ENCODE measurements around the gene CDK8.
"Not testable (repeated sequence)": the region's sequence is repeated elsewhere in the genome, so short reads cannot be mapped to it uniquely, and the experiment has no call there.

Gene CDK8

DNA sequence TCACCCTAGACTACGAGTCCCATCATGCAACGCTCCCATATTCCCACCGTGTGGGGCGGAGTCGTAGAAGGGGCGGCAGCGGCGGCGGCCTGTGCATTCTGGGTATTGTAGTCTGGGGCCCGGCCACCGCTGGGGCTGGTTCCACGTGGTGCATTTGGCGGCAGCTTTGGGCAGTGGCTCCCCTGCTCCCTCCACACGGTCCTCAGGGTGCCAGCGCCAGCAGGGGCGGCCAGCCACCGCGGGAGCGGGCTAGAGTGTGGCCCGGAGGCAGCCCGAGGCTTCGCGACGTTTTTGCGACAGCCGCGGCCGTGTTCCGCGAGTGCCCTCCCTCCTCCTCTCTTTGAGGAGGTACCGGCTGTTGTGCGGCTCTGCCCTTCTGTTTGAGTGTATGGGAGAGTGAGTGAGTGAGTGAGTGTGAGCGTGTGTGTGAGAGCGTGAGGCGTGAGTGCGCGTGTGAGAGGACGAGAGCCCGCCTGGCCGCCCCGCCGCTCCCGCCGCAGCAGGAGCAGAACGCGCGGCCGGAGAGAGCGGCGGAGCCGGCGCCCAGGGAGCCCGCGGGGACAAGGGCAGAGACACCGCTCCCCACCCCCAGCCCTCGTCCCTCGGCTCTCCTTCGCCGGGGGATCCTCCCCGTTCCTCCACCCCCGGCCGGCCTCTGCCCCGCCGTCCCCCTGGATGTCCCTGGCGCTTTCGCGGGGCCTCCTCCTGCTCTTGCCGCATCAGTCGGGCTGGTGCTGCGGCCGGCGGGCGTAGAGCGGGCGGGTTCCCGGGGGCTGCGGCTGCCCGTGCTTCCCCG lies at the start of gene CDK8:
Gene CDK8, plus strand, starts transcription at position 343 of the 796 bp plus-strand sequence. CDS start 513 bp downstream, outside the sequence.
- DNase-seq (ENCODE audit: low read depth), result peak; percentile 79

DNA sequence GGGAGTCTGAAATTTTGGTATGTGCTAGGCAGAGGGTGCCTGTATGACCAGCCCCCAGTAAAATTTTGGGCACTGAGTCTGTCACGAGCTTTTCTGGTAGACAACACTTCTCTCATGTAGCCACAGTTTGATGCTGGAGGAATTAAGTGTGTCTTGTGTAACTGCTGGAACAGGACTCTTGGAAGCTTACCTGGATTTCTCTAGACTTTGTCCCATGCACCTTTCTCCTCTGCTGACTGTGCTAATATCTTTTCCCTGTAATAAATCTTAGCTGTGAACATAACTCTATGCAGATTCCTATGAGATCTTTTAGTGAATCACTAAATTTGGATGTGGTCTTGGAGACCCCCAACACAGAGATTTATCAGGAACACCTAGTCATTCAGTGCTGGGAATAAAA lies 45.6 kb upstream of the CDK8 start:
- no peak for DNase-seq (ENCODE audit: low read depth)

DNA sequence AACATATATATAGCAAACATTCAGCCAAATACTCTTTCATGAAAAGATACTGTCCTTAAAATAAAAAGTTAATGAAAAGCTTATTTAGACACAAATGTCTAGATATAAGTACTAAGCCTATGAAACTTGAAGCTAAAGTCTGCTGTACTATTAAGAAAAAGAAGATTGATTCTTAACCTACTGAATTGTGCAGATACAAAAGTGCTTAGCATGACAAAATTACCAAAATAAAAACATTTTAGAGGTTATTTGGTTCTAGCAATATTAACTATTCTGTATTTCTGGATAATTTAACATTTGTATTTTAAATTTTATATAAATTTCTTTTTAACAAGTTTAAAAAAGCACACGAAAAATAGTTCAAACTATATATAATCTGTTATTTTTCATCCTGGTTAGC lies 40.6 kb upstream of the CDK8 start:
- DNase-seq (ENCODE audit: low read depth), result no peak

DNA sequence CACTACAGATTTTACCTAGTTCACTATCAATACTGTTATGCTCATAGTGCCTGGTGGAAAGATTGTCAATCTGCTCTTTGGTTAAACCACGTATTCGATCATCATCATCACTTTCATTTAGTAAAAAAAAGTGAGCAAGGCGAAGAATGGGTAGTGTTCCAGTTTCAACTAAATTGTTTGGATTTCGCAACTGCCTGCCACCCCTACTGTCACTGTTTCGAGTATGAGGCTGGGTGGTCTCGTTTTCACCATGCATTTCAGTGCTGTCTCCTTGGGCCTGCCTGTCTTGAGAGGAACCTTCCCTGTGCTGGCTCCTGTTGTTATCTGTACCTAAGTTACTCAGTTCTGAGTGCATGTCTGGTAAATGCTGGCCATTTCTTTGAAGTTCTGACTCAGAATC lies 39.9 kb upstream of the CDK8 start:
- DNase-seq (ENCODE audit: low read depth), result no peak

DNA sequence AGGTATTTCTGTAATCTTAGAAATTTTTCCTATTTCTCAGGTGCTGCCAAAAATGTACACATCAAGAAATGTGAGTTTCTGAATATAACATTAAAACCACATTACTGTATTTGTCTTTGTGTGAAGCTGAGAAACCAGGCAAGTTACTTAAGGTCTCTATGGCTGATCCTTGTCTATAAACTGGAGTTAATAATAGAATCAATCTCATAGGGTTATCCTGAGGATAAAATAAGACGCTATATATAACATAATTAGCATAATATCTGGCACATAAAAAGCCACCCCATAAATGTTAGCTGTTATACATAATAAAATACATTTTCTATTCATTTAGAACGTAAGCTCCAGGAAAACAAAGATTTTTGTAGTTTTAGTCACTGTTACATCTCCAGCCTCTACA lies 37.9 kb upstream of the CDK8 start:
- DNase-seq (ENCODE audit: low read depth), result no peak

DNA sequence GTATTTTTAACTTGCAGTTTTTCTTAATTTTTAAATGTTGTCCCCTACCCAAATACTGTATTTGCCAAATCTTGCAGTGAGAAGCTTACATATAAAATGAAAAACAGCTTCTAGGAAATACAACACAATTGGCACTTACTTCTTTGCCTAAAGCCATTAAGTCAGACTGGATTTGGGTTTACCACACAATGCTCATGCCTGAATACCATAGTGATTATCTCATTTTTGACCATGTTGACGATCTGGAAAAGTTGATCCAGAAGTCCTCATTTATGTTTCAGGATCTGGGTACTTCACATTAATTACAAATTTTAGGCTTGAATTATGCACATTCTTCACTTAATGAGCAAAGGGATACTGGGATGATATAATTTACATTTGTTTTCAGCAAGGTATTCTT lies 34.2 kb upstream of the CDK8 start:
- DNase-seq (ENCODE audit: low read depth), result no peak

DNA sequence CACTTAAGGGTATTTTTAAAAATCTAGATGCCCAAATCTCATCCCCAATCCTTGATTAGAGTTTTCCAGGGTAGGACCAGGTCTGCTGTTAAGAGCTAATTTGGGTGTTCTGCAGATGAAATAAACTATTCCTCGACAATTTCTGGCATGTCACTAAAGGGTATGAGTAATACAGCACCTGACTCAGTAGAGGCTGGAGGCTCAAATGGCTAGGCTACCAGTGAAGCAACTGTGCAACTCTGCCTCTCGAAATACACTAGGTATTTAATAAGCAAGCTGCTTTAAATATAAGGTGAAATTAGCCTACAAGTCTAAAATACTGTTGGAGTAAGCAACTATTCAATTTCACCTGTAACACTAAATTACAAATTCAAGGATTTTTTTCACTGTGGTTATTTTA lies 33.4 kb upstream of the CDK8 start:
- DNase-seq (ENCODE audit: low read depth), result no peak

DNA sequence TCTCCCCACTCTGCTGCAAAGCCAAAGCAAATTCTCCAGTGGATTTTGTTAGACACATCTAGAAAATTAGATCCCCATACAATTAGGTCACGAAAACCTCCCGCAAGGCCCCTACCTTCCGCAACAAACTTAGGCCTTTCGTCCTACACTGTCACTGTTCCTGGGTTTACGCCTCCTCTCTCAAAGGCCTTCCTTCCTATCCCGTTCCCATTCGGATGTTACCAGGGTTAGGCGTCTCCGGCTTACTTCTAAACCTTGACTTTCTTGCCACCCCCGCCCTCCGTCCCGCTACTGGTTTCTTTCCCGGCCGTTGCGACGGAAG lies 32.6 kb upstream of the CDK8 start:
- no peak for DNase-seq (ENCODE audit: low read depth)

DNA sequence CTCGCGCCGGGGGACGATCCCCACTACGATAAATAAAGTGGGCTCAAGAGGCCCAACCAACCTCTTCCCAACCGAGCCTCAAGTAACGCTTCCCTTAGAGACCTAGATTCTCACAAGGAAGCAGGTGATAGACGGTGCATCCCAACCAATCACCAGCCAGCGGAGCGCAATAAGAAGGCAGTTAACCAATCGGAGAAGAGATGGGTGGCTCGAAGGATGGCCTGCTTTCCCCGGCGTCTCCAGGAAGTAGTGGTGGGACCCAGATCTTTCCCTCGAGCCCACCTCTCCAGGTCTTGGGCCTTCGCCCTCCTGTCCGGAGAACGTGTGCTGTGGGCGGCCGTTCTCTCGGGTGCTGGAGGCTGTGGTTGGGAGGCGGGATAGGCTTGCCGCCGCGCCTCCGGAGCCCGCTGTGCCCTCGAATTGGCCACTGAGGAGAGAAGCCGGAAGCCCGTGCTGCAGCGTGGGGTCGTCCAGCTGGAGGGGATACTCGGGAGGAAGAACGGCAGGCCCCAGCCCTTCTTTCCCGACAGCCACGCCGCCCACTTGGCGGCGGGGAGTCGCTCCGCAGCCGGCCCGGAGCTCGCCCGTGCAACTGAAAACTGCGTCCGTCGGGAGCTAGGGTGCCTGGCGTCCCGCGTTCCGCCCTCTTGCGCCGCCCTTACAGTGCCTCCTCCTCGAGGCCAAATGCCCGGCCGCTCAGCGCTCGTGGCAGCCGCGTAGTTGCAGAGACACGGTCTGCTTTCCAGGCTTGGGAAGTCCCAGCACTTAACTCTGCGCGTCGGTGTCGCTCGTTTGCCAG lies 32.0 kb upstream of the CDK8 start, which contains the start of gene RNF6:
Gene RNF6, minus strand, starts transcription at position 594 of the 799 bp plus-strand sequence. CDS start 2,665 bp downstream, outside the sequence.
- peak; percentile 80 for DNase-seq (ENCODE audit: low read depth)

DNA sequence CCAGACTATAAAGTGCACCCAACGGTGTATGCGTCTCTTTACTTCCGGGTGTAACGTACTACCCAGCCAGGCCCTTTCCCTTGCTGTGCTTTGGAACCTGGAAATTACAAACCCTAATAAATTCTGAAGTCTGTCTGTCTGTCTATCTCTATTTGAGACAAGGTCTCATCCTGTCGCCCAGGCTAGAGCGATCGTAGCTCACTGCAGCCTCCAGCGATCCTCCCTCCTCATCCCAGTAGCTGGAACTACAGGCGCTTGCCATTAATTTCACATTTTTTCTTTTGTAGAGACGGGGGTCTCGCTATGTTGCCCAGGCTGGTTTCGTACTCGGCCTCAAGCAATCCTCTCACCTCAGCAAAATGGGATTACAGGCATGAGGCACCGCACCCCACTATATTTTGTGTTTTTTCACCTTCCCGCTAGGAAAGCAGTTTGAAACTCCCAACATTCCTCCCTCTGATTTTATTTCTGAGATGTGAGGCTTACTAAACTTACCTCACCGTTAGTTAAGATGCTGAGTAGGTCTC lies 31.3 kb upstream of the CDK8 start:
- DNase-seq (ENCODE audit: low read depth), result no peak

DNA sequence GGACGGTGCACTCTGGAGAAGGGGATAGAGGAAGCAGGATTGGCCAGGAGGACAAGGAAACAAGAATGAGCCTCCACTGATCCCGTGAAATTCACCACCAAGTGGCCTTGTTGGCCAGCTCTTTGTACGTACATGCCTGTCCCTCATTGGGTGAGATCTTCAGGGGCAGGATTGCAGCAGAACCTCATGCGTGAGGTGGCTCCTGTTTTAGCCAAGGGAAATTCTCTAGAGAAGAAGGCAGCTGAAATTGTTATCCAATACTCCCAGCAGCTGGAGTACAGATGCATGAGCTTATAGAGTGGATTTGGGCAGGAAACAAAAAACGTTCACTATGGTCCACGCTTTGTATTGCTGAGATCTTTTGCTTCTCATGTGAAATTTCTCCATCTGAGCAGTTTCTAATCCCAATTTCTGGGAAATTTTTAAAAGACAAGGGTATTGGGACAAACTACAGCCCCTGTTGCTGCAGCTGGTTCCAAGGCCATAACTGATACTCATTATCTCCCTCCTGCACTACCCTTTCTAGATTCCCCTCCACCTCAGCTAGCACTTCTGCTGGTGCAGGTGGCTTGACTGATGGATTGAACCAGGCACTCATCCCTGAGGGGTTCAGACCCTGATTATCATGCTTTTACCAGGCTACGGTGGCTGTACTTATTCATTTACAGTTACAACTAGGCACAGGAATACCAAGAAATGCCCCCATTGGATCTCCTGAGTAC lies 27.9 kb upstream of the CDK8 start:
- no peak for DNase-seq (ENCODE audit: low read depth)

DNA sequence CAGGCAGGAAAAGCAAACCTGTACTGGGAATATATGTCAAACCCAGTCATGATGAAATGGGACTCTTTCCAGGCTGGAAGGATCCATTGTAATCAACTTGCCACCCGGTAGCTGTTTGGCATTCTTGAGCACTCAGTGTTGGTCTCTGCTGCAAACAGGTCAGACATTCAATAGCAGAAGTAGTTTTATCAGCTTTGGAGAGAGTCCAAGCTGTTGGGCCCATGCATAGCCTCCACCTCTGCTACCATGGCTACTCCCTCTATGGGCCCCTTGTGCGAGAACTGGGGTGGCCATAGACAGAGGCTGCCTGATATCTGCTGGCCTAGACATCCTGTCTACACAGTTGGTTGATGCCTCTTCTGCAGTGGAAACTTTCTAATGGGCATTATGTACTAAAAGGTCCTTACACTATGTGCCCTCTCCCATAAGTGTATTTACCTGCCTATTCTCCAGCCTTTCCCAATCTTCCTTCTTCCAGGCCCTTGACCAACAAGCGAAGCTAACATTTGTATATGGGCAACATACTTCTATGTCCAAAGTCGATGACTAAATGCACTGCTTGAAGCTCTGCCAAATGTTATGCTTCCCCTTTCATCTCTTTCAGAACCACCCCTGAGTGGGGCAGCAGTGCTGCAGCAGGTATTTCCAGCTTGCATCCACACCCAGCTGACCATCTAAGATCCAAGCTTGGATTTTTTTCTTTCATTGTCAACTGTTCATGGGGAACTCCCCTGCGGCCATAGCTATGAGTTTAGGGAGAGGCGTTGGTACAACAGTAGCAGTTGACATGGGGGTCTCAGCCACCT lies 26.6 kb upstream of the CDK8 start:
- DNase-seq (ENCODE audit: low read depth), result no peak

DNA sequence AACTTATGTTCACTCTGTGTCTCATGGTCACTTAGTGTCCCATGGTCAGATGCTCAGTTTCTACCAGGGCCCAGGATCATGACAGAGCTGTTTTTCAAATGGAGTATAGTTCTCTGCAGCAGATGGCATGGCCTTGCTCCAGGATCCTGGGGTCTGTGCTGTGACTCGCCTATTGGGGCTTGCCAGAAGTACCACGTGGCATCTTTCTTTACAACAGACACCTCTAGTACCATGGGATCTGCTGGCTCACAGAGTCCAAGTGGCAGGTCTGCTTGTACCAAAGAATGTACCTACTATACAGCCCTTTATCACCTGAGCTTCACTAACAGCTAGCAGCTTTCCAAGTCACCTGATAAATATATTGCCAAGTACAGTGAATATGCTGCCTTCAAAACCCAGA lies 25.8 kb upstream of the CDK8 start:
- no peak for DNase-seq (ENCODE audit: low read depth)

DNA sequence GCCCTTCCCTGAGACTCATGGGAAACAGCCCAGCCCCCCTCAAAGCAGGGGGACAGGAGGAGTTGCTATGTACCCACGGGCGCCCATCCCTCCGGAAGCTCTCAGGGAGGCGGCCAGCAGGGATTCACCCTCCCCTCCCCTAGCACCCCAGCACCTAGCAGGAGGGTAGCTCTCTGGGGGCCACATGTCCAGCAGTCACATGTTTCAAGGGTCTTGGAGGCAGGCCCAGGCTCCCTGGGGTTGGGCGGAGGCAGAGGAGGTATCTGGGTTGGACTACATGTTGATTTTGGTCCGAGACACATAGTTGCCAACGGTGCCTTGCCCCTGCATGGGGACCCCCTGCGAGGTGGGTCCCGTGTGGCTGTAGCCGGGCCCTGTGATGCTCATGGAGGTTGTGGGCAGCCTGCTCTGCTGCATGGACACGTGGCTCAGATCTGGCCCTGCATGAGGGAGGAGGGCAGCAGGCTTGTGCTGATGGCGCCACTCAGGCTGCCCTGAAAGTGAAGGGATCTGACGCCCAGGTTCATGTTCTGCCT lies 24.8 kb upstream of the CDK8 start:
- DNase-seq (ENCODE audit: low read depth), result no peak

DNA sequence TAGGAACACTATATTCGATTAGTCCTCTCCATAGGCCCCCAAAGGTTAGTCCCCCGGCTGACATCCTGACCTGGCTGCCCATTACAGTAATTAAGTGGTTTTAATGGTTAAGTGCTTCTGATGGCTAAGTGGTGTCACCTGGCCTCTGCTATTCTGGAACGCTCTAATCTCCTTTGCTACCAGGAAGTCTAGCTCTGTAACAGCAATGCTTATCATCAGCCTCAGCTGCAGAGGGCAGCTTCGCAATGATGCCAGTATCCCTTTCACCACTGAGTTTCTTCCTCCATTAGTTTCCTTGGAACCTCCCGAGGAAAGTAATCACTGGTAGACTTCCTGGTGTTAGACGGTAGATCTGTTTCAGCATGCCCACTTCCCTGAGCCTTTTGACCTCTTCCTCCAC lies 23.2 kb upstream of the CDK8 start:
- DNase-seq (ENCODE audit: low read depth), result no peak

DNA sequence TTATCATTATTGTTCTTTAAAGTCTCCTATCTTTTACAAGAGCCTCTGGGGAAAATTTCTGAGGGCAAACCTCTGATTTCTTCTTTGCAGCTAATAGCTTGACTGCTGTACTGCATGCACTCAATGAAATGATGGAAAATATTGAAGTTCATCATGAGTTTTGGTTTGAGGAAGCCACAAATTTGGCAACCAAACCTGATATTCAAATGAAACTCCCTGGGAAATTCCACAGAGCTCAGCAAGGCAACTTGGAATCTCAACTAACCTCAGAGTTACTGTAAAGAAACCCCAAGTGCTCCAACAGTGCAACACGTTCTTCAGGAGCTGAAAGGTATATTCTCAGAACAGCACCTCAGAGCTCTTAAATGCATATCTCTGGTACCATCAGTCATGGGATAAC lies 17.6 kb upstream of the CDK8 start:
- no peak for DNase-seq (ENCODE audit: low read depth)

DNA sequence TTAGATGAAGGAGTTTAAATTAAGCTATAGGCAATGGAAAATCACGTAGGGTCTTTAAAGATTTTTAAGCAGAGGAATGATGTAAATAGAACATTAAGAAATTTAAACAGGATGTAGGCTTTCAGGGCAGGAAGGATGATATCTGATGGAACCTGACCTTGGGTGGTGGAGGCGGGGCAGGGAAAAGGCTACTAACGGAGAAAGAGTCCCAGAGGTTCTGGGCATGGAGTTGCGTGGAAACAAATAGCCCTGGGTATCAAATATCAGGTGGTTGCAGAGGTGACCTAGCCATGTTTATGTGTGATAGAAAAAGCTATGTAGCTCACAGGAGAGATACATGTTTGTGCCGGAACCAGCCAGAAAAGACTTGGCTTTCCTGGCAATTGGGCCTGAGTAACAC lies 7.8 kb upstream of the CDK8 start:
- DNase-seq (ENCODE audit: low read depth), result no peak

DNA sequence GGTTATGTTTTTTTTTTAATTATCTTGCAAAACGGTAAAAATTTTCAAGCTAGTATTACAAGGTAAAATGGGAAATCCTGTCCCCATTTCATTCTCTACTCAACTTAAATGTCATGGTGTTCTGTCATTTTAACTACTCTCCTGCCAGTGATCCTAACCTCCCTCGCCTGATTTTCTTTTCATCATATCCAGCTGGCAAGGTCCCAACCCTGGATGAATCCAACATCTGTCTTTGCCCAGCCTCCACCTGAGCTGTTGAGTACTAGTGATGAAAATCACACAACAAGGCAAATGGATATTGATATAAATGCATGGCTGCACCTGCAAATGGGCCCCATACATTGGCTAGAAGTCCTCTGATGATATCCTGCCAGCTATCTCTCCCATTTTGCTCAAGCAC lies 6.9 kb upstream of the CDK8 start:
- DNase-seq (ENCODE audit: low read depth), result no peak

DNA sequence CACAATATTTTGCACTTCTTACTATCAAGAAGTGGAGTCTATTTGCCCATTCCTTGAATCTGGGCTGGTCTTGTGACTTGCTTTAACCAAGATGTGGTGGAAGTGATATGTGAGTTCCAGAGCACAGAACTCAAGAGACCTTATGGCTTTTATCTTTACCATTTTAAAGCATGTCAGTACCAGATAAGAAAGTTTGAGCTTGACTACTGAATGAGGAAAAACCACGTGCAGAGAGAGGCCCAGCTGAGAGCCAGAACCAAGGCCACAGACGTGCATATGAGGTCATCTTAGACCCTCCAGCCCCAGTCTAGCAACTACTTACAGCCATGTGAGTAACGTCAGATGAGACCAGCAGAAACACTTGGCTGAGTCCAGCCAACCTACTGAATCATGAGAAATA lies 6.3 kb upstream of the CDK8 start:
- no peak for DNase-seq (ENCODE audit: low read depth)

DNA sequence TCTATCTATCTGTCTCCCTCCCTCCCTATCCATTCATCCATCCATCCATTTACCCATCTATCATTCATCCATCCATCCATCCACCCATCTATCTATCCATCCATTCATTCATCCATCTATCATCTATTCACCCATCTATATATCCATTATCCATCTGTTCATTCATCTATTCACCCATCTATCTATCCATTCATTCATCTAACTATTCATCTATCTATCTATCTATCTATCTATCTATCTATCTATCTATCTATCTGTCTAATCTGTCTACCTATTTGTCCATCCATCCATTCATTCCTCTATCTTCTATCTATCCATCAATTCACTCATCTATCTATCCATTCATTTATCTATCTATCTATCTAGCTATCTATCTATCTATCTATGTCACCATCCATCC lies 4.4 kb upstream of the CDK8 start:
- no peak for DNase-seq (ENCODE audit: low read depth)

DNA sequence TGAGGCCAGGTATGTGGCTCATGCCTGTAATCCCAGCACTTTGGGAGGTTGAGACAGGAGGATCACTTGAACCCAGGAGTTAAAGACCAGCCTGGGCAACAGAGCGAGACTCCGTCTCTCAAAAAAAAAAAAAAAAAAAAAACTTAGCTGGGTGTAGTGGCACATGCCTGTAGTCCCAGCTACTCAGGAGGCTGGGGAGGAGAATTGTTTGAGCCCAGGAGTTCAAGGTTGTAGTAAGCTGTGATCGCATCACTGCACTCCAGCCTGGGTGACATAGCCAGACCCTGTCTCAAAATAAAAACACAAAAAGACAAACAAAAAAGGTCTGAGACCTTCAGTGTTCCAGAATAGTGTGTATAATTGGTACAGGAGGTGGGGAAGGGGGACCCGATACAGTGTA lies 1.9 kb upstream of the CDK8 start:
- DNase-seq (ENCODE audit: low read depth), result not testable (repeated sequence)

Measured in activated T-cell treated with anti-CD3 and anti-CD28 coated beads for 24 hours (primary cell).